Upper lobe of right lung (tissue), 1 donor: ENCODE measurements around the gene FRY. TPM values are rescaled to one million over a fixed set of nuclear protein-coding genes. Genes with fewer than 3 reads are reported as not detected.

Experiments
- ATAC-seq: fragments of 200-7000 bp; cut with Tn5 transposase; one replicate; pipeline ENCODE4 v1.9.1; 2020; ENCODE audit warnings: mild to moderate bottlenecking, moderate library complexity
- DNase-seq: peaks from one replicate; pipeline ENCODE4 v3.0.0-alpha.2; 2020
- H3K27ac ChIP-seq: fragments of 200-600 bp; one replicate; pipeline ENCODE4 v1.8.0; 2022
- H3K27me3 ChIP-seq: fragments of 200-600 bp; one replicate; pipeline ENCODE4 v1.8.0; 2022; ENCODE audit warnings: mild to moderate bottlenecking
- H3K36me3 ChIP-seq: fragments of 200-600 bp; one replicate; pipeline ENCODE4 v1.8.0; 2022
- H3K4me1 ChIP-seq: fragments of 200-600 bp; one replicate; pipeline ENCODE4 v1.8.0; 2022
- H3K4me3 ChIP-seq: fragments of 200-600 bp; one replicate; pipeline ENCODE4 v1.8.0; 2022; ENCODE audit warnings: mild to moderate bottlenecking
- H3K9me3 ChIP-seq: fragments of 200-600 bp; one replicate; pipeline ENCODE4 v1.8.0; 2022
- CTCF ChIP-seq: fragments of 200-600 bp; IDR thresholded peaks from one replicate; pipeline ENCODE4 v1.8.0; 2022; ENCODE audit warnings: antibody characterized with exemption
- intact Hi-C: fragments of 100-400 bp; cut with DNase I; formaldehyde crosslinking; loops from one replicate; pipeline ENCODE4 v1.11.0; 2022
- total RNA-seq: library from RNA; stranded (reverse); fragmentation: NEBNext Ultra II Directional; extraction: Animal tissue kit (Norgen Biotek cat#: 25700); gene quantifications from one replicate; pipeline ENCODE4 v1.2.1, GENCODE V29; 2021
- donor health status: DM: no; HTN: yes; CAD: no; lungs with severe emphysema.

FRY gene
- total RNA-seq, 1 donor from 2014 or later: 76.6 TPM

DNA sequence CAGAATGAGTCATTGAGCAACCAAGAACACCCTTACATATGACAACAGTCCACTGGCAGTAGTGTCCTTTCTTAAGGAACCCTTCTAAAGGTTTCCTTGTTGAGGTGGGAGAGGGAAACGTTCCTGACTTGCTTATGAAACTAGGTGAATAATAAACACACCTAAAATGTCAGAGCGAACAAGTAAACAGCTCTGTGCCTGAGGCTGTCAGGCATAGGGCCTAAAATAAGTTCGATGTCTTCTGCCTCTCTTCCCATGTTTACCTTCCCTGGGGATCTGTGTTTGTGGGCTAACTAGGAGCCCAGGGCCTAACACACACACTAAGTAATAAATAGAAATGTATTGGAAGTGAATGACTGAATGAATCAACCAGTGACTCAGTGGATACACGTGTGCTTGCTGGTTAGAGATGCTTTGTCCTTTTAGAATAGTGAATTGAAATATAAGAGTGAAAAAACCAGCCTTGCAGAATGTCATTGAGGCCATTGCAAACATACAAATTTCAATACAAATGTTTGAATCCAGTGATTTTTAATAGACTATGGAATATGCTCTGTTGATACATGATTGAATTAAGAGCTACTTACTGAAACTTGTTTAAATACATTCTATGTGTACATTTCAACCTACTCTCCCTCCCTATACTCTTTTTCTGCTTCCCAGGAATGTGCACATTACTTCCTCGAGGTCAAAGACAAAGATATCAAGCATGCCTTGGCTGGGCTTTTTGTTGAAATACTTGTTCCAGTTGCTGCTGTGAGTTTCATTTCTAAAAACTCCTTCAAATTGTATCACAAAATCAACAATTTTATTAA lies 102.9 kb downstream of the FRY start:
- TF ChIP-seq CTCF: no peak
- ATAC-seq (no peak), DNase-seq (no peak)
- intact Hi-C loops: no loop called here
- no peaks in the 10 kb centered on the region for H3K36me3 ChIP-seq
- no peaks in the 10 kb centered on the region for H3K27me3 ChIP-seq
- H3K4me1 ChIP-seq: no peaks in the 10 kb centered on the region
- H3K27ac ChIP-seq: no peak overlapping the region
- H3K9me3 ChIP-seq: no peaks in the 10 kb centered on the region
- no peak overlapping the region for H3K4me3 ChIP-seq

- no peaks in the 10 kb centered on the region for H3K9me3 ChIP-seq
- no peak for TF ChIP-seq CTCF
- no peak overlapping the region for H3K27ac ChIP-seq
- ATAC-seq (no peak), DNase-seq (no peak)
- no peaks in the 10 kb centered on the region for H3K27me3 ChIP-seq
- H3K36me3 ChIP-seq: no peaks in the 10 kb centered on the region
- H3K4me3 ChIP-seq: no peak overlapping the region
- intact Hi-C loops: no loop called here
- H3K4me1 ChIP-seq: no peaks in the 10 kb centered on the region
Observed at GRCh38 chr13:32135056-32135390, 103.4 kb downstream of the FRY start.

DNA sequence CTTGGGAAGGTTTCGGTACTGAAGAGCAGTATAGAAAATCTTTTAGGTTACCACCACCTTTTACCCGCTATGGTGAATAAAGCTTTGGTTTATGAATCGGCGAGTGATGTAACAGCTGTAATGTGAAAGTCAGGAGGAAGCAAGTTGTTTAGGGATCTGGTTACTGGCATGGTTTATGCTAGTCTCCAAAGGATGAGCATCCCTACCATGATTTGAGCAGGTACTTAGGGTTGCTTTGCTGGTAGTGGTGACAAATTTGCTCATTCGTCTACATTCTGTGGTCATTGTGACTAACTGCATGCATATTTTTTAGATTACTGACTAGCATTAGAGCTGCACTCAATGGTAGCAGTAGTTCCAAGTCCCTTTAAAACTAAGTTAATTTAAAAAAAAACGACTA lies 104.1 kb downstream of the FRY start:
- Histone ChIP-seq H3K27ac (no peak overlapping the region), H3K36me3 (no peaks in the 10 kb centered on the region), H3K27me3 (no peaks in the 10 kb centered on the region), H3K4me3 (no peak overlapping the region), H3K4me1 (no peaks in the 10 kb centered on the region), H3K9me3 (no peaks in the 10 kb centered on the region)
- intact Hi-C loops: no loop called here
- ATAC-seq (no peak), DNase-seq (no peak)
- no peak for TF ChIP-seq CTCF

GRCh38 chr13:32136061-32136460 lies 104.5 kb downstream of the FRY start:
- no peaks in the 10 kb centered on the region for H3K27me3 ChIP-seq
- no peaks in the 10 kb centered on the region for H3K4me1 ChIP-seq
- no peak overlapping the region for H3K4me3 ChIP-seq
- DNase-seq (no peak), ATAC-seq (no peak)
- no peak overlapping the region for H3K27ac ChIP-seq
- no peaks in the 10 kb centered on the region for H3K36me3 ChIP-seq
- H3K9me3 ChIP-seq: no peaks in the 10 kb centered on the region
- intact Hi-C loops: no loop called here
- no peak for TF ChIP-seq CTCF

- Histone ChIP-seq H3K4me3 (no peak overlapping the region), H3K4me1 (no peaks in the 10 kb centered on the region), H3K27me3 (no peaks in the 10 kb centered on the region), H3K9me3 (no peaks in the 10 kb centered on the region), H3K36me3 (no peaks in the 10 kb centered on the region), H3K27ac (no peak overlapping the region)
- intact Hi-C loops: no loop called here
- no peak for TF ChIP-seq CTCF
- ATAC-seq (no peak), DNase-seq (no peak)
Observed at GRCh38 chr13:32136716-32137115, 105.1 kb downstream of the FRY start.

DNA sequence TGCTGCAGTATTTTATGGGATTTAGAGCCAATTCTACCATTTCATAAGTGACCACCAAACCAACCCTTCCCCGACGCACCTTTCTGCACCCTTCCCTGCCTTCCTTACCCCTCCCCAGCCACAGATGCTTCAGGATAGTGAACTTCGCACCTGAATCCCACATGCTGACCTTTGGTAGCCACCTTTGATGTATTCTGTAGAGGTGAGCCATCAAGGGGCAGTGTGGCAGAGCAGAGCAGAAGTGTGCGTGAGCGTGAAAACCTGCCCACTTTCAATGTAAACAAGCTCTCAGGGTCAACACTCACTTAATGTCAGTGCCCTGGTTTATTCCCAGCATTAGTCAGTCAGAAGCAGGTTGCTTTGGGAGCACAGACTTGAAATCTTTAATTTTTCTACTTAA lies 107.7 kb downstream of the FRY start:
- no peak overlapping the region for H3K27ac ChIP-seq
- no peak overlapping the region for H3K4me3 ChIP-seq
- no peaks in the 10 kb centered on the region for H3K4me1 ChIP-seq
- no peaks in the 10 kb centered on the region for H3K36me3 ChIP-seq
- no peak for TF ChIP-seq CTCF
- DNase-seq (no peak), ATAC-seq (no peak)
- intact Hi-C loops: no loop called here
- H3K27me3 ChIP-seq: no peaks in the 10 kb centered on the region
- H3K9me3 ChIP-seq: no peaks in the 10 kb centered on the region
